Liver (tissue), 9 donors: ENCODE results near the gene NHERF1. TPM values are rescaled to one million over a fixed set of nuclear protein-coding genes. Genes with fewer than 3 reads are reported as not detected.

Experiments used
- DNase-seq: peaks from one replicate; pipeline ENCODE4 v3.0.0-alpha.2; 2017; ENCODE audit warnings: low spot score
- H3K27ac ChIP-seq, 2 donors: one replicate each; pipeline ENCODE4 v1.7.0; 2013; ENCODE audit warnings: inconsistent platforms in 2 of 2, low read length in 2 of 2, control low read depth in 1 of 2, low read depth in 1 of 2, mild to moderate bottlenecking in 1 of 2
- H3K27me3 ChIP-seq, 4 donors: one replicate each; pipeline versions ENCODE4 v1.6.1 to v1.7.0; 2013; ENCODE audit warnings: low read length in 3 of 4, inconsistent platforms in 1 of 4, mild to moderate bottlenecking in 1 of 4, moderate library complexity in 1 of 4; ENCODE audit not compliant: control insufficient read depth in 4 of 4, insufficient read depth in 4 of 4
- H3K36me3 ChIP-seq, 4 donors: one replicate each; pipeline versions ENCODE4 v1.6.1 to v1.7.0; 2013; ENCODE audit warnings: low read length in 3 of 4, mild to moderate bottlenecking in 3 of 4, low read depth in 1 of 4, moderate library complexity in 1 of 4; ENCODE audit not compliant: control insufficient read depth in 4 of 4, insufficient read depth in 3 of 4
- H3K4me1 ChIP-seq, 4 donors: one replicate each; pipeline versions ENCODE4 v1.6.1 to v1.7.0; 2013; ENCODE audit warnings: low read length in 3 of 4, mild to moderate bottlenecking in 3 of 4, moderate library complexity in 1 of 4; ENCODE audit not compliant: control insufficient read depth in 4 of 4, insufficient read depth in 4 of 4
- H3K4me3 ChIP-seq, 3 donors: one replicate each; pipeline versions ENCODE4 v1.6.1 to v1.7.0; 2013; ENCODE audit warnings: low read length in 3 of 3, control low read depth in 1 of 3, low read depth in 1 of 3, mild to moderate bottlenecking in 1 of 3
- H3K9ac ChIP-seq, 2 donors: one replicate each; pipeline ENCODE4 v1.7.0; 2013; ENCODE audit warnings: low read length in 2 of 2, mild to moderate bottlenecking in 2 of 2, moderate library complexity in 2 of 2, control low read depth in 1 of 2, low read depth in 1 of 2
- H3K9me3 ChIP-seq, 4 donors: one replicate each; pipeline versions ENCODE4 v1.6.1 to v1.7.0; 2013; ENCODE audit warnings: low read length in 3 of 4; ENCODE audit not compliant: control insufficient read depth in 4 of 4
- EGR1 ChIP-seq, 2 donors: IDR thresholded peaks; 2 replicates each; pipeline ENCODE4 v1.6.1; 2016 to 2018; ENCODE audit warnings: antibody characterized with exemption in 2 of 2, low read depth in 2 of 2
- FOXA1 ChIP-seq: IDR thresholded peaks from 2 replicates; pipeline ENCODE4 v1.6.1; 2016; ENCODE audit warnings: antibody characterized with exemption
- FOXA2 ChIP-seq: IDR thresholded peaks from 2 replicates; pipeline ENCODE4 v1.6.1; 2016; ENCODE audit warnings: antibody characterized with exemption
- GABPA ChIP-seq, 2 donors: IDR thresholded peaks in 1 of 2; conservative IDR thresholded peaks in 1 of 2; 2 replicates each; pipeline ENCODE4 v1.6.1; 2016; ENCODE audit warnings: antibody characterized with exemption in 2 of 2, mild to moderate bottlenecking in 1 of 2, moderate library complexity in 1 of 2
- HNF4A ChIP-seq, 2 donors: conservative IDR thresholded peaks; 2 replicates each; pipeline ENCODE4 v1.6.1; 2016; ENCODE audit warnings: antibody characterized with exemption in 2 of 2, mild to moderate bottlenecking in 2 of 2
- HNF4G ChIP-seq: IDR thresholded peaks from 2 replicates; pipeline ENCODE4 v1.6.1; 2016; ENCODE audit warnings: antibody characterized with exemption
- JUND ChIP-seq, 2 donors: IDR thresholded peaks; 2 replicates each; pipeline ENCODE4 v1.6.1; 2016; ENCODE audit warnings: antibody characterized with exemption in 2 of 2
- NR2F2 ChIP-seq: IDR thresholded peaks from 2 replicates; pipeline ENCODE4 v1.6.1; 2016; ENCODE audit warnings: antibody characterized with exemption
- RAD21 ChIP-seq, 2 donors: IDR thresholded peaks; 2 replicates each; pipeline ENCODE4 v1.6.1; 2016; ENCODE audit warnings: antibody characterized with exemption in 2 of 2, mild to moderate bottlenecking in 2 of 2
- RXRA ChIP-seq, 2 donors: IDR thresholded peaks; 2 replicates each; pipeline ENCODE4 v1.6.1; 2017 to 2018; ENCODE audit warnings: antibody characterized with exemption in 2 of 2, mild to moderate bottlenecking in 1 of 2
- SP1 ChIP-seq: IDR thresholded peaks from 2 replicates; pipeline ENCODE4 v1.6.1; 2018; ENCODE audit warnings: antibody characterized with exemption, mild to moderate bottlenecking
- TAF1 ChIP-seq: conservative IDR thresholded peaks from 2 replicates; pipeline ENCODE4 v1.6.1; 2016; ENCODE audit warnings: antibody characterized with exemption, mild to moderate bottlenecking
- YY1 ChIP-seq: IDR thresholded peaks from 2 replicates; pipeline ENCODE4 v1.6.1; 2016; ENCODE audit warnings: antibody characterized with exemption, mild to moderate bottlenecking
- WGBS: extraction: QIAGEN DNeasy Blood & Tissue Kit; methylation state at CpG from one replicate; pipeline ENCODE4 v1.1.7; 2013; 5-methylcytosine and 5-hydroxymethylcytosine counted together
- polyA plus RNA-seq, 2 donors: library from polyadenylated mRNA; stranded (reverse) in 1 of 2; unstranded in 1 of 2; fragments of 200-250 nt in 1 of 2; fragments of >200 nt in 1 of 2; fragmentation: Nextera tagmentation in 1 of 2; extraction: Ambion mirVana in 1 of 2; gene quantifications; one replicate each; pipeline versions ENCODE4 v1.2.1 to v1.2.3, GENCODE V29; 2013 to 2015
- total RNA-seq, 2 donors: library from RNA; depleted of rRNA; stranded (reverse); fragments of >200 nt; gene quantifications; one replicate each; pipeline ENCODE4 v1.2.3, GENCODE V29; 2014
- TF ChIP-seq, protein P1 (sequence below): IDR thresholded peaks from 2 replicates; pipeline ENCODE4 v1.6.1; 2016; ENCODE audit warnings: antibody characterized with exemption
- TF ChIP-seq, protein P2 (sequence below): IDR thresholded peaks from 2 replicates; pipeline ENCODE4 v1.6.1; 2016; ENCODE audit warnings: antibody characterized with exemption, mild to moderate bottlenecking
- TF ChIP-seq, protein P3 (sequence below): fragments of 150-350 bp; IDR thresholded peaks from 2 replicates; pipeline ENCODE4 v1.5.1; 2017; ENCODE audit warnings: improper control_type of control experiment, low read depth, low read length; ENCODE audit not compliant: missing input control
- TF ChIP-seq, protein P4 (sequence below): IDR thresholded peaks from 2 replicates; pipeline ENCODE4 v1.6.1; 2016; ENCODE audit warnings: antibody characterized with exemption
- TF ChIP-seq, protein P5 (sequence below): IDR thresholded peaks from 2 replicates; pipeline ENCODE4 v1.6.1; 2016; ENCODE audit warnings: antibody characterized with exemption
- donor health status: healthy.
- donor health status: healthy.
- donor health status: healthy.
- donor health status: healthy.
- donor health status: healthy.

NHERF1 gene
- total and polyA plus RNA-seq, 4 donors, result 38.1 to 160 (median 94.7) TPM

DNA sequence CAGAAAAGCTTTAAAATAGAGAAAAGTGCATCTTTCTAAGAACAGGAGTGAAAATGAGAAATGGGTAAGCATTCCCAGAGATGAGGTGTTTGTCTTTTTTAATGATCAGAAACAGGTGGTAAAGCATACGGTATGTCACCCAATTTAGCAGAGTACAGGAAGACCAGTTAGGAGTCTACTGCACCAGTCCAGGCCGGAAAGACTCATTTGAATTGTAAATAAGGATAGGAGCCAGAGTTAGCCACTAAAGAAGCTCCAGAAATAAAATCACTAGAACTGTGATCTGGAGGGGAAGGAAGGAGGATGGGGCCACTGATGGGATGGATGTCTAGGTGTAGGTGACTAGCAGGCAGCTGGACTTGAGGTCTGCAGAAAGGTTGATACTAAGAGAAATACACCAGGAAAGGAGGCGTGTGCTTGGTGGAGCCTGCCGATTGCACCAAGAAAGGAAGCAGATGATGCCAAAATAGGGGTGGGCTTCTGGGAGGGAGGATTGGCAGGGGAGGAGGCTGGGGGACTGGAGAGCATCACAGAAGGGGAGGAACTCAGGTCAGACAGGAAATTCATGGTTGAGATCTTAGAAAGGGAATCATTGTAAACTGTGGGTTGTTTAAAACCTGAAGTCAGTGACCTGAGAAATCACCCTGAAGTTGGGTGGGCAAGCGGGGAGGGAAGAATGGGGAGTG, 35.8 kb downstream of the NHERF1 start:
- H3K9ac ChIP-seq, result no peak overlapping the region
- no peak for TF ChIP-seq YY1
- TF ChIP-seq, protein P1, sequence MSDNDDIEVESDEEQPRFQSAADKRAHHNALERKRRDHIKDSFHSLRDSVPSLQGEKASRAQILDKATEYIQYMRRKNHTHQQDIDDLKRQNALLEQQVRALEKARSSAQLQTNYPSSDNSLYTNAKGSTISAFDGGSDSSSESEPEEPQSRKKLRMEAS, result no peak
- TF ChIP-seq RAD21 (IDR thresholded peaks at IDR 0.05), result no peak
- TF ChIP-seq HNF4G, result no peak
- no peak for TF ChIP-seq TAF1
- no peak for TF ChIP-seq NR2F2
- TF ChIP-seq, protein P2, sequence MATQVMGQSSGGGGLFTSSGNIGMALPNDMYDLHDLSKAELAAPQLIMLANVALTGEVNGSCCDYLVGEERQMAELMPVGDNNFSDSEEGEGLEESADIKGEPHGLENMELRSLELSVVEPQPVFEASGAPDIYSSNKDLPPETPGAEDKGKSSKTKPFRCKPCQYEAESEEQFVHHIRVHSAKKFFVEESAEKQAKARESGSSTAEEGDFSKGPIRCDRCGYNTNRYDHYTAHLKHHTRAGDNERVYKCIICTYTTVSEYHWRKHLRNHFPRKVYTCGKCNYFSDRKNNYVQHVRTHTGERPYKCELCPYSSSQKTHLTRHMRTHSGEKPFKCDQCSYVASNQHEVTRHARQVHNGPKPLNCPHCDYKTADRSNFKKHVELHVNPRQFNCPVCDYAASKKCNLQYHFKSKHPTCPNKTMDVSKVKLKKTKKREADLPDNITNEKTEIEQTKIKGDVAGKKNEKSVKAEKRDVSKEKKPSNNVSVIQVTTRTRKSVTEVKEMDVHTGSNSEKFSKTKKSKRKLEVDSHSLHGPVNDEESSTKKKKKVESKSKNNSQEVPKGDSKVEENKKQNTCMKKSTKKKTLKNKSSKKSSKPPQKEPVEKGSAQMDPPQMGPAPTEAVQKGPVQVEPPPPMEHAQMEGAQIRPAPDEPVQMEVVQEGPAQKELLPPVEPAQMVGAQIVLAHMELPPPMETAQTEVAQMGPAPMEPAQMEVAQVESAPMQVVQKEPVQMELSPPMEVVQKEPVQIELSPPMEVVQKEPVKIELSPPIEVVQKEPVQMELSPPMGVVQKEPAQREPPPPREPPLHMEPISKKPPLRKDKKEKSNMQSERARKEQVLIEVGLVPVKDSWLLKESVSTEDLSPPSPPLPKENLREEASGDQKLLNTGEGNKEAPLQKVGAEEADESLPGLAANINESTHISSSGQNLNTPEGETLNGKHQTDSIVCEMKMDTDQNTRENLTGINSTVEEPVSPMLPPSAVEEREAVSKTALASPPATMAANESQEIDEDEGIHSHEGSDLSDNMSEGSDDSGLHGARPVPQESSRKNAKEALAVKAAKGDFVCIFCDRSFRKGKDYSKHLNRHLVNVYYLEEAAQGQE, result no peak
- TF ChIP-seq, protein P3, sequence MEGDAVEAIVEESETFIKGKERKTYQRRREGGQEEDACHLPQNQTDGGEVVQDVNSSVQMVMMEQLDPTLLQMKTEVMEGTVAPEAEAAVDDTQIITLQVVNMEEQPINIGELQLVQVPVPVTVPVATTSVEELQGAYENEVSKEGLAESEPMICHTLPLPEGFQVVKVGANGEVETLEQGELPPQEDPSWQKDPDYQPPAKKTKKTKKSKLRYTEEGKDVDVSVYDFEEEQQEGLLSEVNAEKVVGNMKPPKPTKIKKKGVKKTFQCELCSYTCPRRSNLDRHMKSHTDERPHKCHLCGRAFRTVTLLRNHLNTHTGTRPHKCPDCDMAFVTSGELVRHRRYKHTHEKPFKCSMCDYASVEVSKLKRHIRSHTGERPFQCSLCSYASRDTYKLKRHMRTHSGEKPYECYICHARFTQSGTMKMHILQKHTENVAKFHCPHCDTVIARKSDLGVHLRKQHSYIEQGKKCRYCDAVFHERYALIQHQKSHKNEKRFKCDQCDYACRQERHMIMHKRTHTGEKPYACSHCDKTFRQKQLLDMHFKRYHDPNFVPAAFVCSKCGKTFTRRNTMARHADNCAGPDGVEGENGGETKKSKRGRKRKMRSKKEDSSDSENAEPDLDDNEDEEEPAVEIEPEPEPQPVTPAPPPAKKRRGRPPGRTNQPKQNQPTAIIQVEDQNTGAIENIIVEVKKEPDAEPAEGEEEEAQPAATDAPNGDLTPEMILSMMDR, result no peak
- TF ChIP-seq JUND (IDR thresholded peaks at IDR 0.05), result no peak
- no peak for TF ChIP-seq HNF4A (conservative IDR thresholded peaks at IDR 0.05)
- TF ChIP-seq, protein P4, sequence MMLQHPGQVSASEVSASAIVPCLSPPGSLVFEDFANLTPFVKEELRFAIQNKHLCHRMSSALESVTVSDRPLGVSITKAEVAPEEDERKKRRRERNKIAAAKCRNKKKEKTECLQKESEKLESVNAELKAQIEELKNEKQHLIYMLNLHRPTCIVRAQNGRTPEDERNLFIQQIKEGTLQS, result no peak
- TF ChIP-seq EGR1 (IDR thresholded peaks at IDR 0.05; ENCODE audit: low read depth in 2 of 2), result no peak
- TF ChIP-seq GABPA (IDR thresholded peaks at IDR 0.05 in 1 of 2, conservative IDR thresholded peaks at IDR 0.05 in 1 of 2), result no peak
- no peak for TF ChIP-seq FOXA2
- TF ChIP-seq FOXA1, result no peak
- TF ChIP-seq RXRA (IDR thresholded peaks at IDR 0.05), result no peak
- no peak for TF ChIP-seq SP1
- TF ChIP-seq, protein P5, sequence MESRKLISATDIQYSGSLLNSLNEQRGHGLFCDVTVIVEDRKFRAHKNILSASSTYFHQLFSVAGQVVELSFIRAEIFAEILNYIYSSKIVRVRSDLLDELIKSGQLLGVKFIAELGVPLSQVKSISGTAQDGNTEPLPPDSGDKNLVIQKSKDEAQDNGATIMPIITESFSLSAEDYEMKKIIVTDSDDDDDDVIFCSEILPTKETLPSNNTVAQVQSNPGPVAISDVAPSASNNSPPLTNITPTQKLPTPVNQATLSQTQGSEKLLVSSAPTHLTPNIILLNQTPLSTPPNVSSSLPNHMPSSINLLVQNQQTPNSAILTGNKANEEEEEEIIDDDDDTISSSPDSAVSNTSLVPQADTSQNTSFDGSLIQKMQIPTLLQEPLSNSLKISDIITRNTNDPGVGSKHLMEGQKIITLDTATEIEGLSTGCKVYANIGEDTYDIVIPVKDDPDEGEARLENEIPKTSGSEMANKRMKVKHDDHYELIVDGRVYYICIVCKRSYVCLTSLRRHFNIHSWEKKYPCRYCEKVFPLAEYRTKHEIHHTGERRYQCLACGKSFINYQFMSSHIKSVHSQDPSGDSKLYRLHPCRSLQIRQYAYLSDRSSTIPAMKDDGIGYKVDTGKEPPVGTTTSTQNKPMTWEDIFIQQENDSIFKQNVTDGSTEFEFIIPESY, result no peak
- no peak overlapping the region for H3K27ac ChIP-seq
- no peaks in the 10 kb centered on the region for H3K27me3 ChIP-seq
- 87% methylated on average over 5 of the region's 5 CpGs for WGBS
- H3K4me3 ChIP-seq, result no peak overlapping the region
- DNase-seq, result no peak
- H3K9me3 ChIP-seq, result no peaks in the 10 kb centered on the region
- H3K36me3 ChIP-seq, result peaks cover 0 to 6% (median 2%) of the 10 kb centered on the region in 4 donors
- peaks cover 0 to 7% (median 1%) of the 10 kb centered on the region in 4 donors for H3K4me1 ChIP-seq
